Stimulated activated naive CD8-positive, alpha-beta T cell treated with anti-CD3 and anti-CD28 coated beads, Interleukin-15, amount 100 ng/mL, for 72 hours (primary cell): Measurements from ENCODE around the gene SESN1.

Experiments used
- ATAC-seq: fragments of 150-1000 bp; cut with Tn5 transposase; 2 replicates; pipeline ENCODE4 v1.10.0; 2021; ENCODE audit warnings: mild to moderate bottlenecking, moderate library complexity
- DNase-seq, 2 donors: peaks; one replicate each; pipeline ENCODE4 v3.0.0; 2021 to 2022
- H3K27ac Mint-ChIP-seq, 2 donors: one replicate each; pipeline ENCODE4 v1.8.0; 2022; ENCODE audit warnings: mild to moderate bottlenecking in 2 of 2, mixed read lengths in 2 of 2, moderate library complexity in 2 of 2
- H3K27me3 Mint-ChIP-seq: one replicate; pipeline ENCODE4 v1.8.0; 2022; ENCODE audit warnings: mixed read lengths
- H3K4me1 Mint-ChIP-seq: one replicate; pipeline ENCODE4 v1.8.0; 2022; ENCODE audit warnings: mild to moderate bottlenecking, mixed read lengths
- H3K4me3 Mint-ChIP-seq, 2 donors: one replicate each; pipeline ENCODE4 v1.8.0; 2022; ENCODE audit warnings: mild to moderate bottlenecking in 2 of 2, mixed read lengths in 2 of 2, moderate library complexity in 1 of 2
- H3K9me3 Mint-ChIP-seq, 2 donors: one replicate each; pipeline ENCODE4 v1.8.0; 2022; ENCODE audit warnings: mixed read lengths in 2 of 2

SESN1 gene

DNA sequence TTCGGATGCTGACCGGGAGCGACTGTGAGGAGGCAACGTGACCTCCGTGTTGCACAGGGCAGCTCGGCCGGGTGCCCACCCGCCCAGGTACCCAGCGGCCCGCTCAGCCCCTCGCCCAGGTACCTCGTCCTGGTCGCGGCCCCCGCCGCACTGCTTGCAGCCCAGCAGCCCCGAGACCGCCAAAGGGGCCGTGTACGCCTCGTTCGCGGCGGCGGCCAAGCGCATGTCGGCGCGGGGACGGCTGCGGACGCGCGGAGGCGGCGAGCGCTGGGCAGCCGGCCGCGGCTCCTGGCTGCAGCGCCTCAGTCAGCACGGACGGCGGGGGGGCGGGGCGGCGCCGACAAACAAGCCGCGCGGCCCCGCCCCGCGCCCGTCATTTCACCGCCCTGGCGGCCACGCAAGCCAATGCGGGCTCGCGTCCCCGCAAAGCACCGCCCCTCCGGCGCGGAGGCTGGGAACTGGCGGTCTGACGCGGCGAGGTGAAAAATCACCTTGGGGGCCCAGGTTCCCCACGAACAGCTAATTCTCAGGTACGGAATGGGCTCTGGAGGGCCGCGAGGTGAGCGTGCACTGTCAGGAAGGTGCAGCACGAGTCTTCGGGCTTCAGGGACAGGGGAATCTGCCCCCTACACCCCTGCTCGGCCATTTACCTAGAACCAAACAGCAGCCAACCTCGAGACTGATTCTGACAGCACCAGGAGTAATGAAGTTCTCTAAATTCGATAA, 85.2 kb downstream of the SESN1 start:
- Mint-ChIP-seq H3K27me3 (no peaks in the 10 kb centered on the region), H3K27ac (peak overlapping the region; percentile 97 to 98), H3K9me3 (no peaks in the 10 kb centered on the region), H3K4me1 (peaks cover 68% of the 10 kb centered on the region), H3K4me3 (peak overlapping the region; percentile 92 to 96)
- ATAC-seq (peak; percentile 93), DNase-seq (peak; percentile 85 to 86)

DNA sequence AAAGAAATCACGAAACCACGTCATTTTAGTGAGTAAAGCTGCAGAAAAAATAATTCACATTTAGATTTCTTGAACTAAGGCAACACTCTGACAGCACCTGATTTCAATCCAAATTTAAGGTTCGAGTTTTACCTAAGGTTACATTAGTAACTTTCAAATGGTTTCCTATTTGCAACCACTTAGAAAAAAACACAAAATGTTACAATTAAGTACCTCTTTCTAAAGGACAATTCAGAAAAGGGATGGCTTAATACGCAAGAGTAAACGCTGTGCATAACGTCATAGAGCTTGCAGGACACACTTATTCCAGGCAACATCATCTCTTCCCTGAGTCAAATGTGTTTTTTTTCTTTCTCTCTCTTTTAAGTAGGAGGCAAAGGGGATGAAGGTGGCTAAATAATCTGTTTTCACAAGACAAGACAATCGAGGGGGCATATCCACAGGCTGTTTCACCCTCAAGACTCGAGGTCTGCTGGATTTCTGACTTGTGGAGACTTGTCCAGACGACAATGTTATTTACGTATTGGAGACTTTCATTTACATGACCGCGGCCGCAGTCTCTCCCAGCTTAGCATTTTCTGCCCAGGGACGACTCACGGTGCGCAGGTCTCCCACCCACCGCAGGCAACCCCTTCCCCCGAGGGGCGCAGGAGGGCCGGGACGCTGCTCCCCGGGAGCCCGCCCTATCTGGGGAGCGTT, 86.0 kb downstream of the SESN1 start:
- H3K27ac Mint-ChIP-seq, result peak overlapping the region; percentile 82 to 92
- no peaks in the 10 kb centered on the region for H3K9me3 Mint-ChIP-seq
- ATAC-seq, result peak; percentile 48

GRCh38 chr6:109008054-109008453, 86.6 kb downstream of the SESN1 start:
- H3K4me1 Mint-ChIP-seq, result peaks cover 55% of the 10 kb centered on the region
- ATAC-seq (no peak), DNase-seq (no peak)
- H3K9me3 Mint-ChIP-seq, result no peaks in the 10 kb centered on the region
- peak overlapping the region in 1 of 2 donors; percentile 92 for H3K27ac Mint-ChIP-seq
- H3K4me3 Mint-ChIP-seq, result peak overlapping the region; percentile 92 to 96
- no peaks in the 10 kb centered on the region for H3K27me3 Mint-ChIP-seq

More for the DNA sequence above, 86.0 kb downstream of the SESN1 start:
- Mint-ChIP-seq H3K4me3 (peak overlapping the region; percentile 92 to 96), H3K4me1 (peaks cover 62% of the 10 kb centered on the region), H3K27me3 (no peaks in the 10 kb centered on the region)
- DNase-seq, result peak; percentile 30 to 50

- peak overlapping the region; percentile 92 to 96 for H3K4me3 Mint-ChIP-seq
- no peaks in the 10 kb centered on the region for H3K9me3 Mint-ChIP-seq
- no peak for ATAC-seq
- DNase-seq, result no peak
- peaks cover 50% of the 10 kb centered on the region for H3K4me1 Mint-ChIP-seq
- H3K27ac Mint-ChIP-seq, result no peak overlapping the region
- no peaks in the 10 kb centered on the region for H3K27me3 Mint-ChIP-seq
Observed at GRCh38 chr6:109007521-109007920, 87.1 kb downstream of the SESN1 start.

- H3K27ac Mint-ChIP-seq, result no peak overlapping the region
- peak overlapping the region in 1 of 2 donors; percentile 22 for H3K4me3 Mint-ChIP-seq
- no peak for ATAC-seq
Observed at GRCh38 chr6:109006818-109007217, 87.8 kb downstream of the SESN1 start.

GRCh38 chr6:109002882-109003281, 91.8 kb downstream of the SESN1 start:
- Mint-ChIP-seq H3K4me1 (peaks cover 30% of the 10 kb centered on the region), H3K27ac (no peak overlapping the region), H3K9me3 (no peaks in the 10 kb centered on the region), H3K4me3 (no peak overlapping the region), H3K27me3 (no peaks in the 10 kb centered on the region)
- DNase-seq (no peak), ATAC-seq (no peak)

More at GRCh38 chr6:109006818-109007217, 87.8 kb downstream of the SESN1 start:
- H3K4me1 Mint-ChIP-seq, result peaks cover 47% of the 10 kb centered on the region
- no peaks in the 10 kb centered on the region for H3K27me3 Mint-ChIP-seq
- no peak for DNase-seq
- no peaks in the 10 kb centered on the region for H3K9me3 Mint-ChIP-seq

DNA sequence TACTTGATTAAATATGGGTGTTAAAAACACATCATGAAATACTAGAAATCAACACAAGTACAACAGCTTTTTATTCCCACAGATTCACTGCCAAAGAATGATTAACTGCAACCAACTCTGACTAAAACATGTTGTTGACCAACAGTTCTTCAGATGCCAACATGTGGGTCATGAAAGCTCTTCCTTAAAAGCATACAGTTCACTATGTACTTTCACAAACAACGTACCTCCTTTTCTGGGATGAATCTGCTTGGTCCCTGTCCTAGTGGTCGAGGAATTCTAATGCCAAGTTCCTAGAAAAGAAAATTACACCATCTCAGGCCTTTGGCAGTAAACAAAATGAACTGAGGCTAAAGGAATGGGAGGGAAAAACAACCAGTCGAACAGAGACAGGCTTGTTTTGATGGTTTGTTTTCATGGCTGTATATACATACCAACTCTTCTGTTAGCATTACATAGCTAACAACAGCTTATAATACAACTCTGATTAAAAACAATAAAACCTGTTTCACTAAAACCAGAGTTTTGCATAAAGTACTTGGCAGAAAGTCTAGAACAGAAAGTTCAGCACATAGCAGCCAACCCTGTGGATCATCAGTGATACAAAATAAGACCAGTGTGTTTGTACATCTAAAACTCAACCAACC, 92.5 kb downstream of the SESN1 start:
- H3K4me1 Mint-ChIP-seq, result peaks cover 22% of the 10 kb centered on the region
- DNase-seq (no peak), ATAC-seq (no peak)
- H3K9me3 Mint-ChIP-seq, result no peaks in the 10 kb centered on the region
- no peak overlapping the region for H3K4me3 Mint-ChIP-seq
- H3K27me3 Mint-ChIP-seq, result no peaks in the 10 kb centered on the region
- H3K27ac Mint-ChIP-seq, result no peak overlapping the region

DNA sequence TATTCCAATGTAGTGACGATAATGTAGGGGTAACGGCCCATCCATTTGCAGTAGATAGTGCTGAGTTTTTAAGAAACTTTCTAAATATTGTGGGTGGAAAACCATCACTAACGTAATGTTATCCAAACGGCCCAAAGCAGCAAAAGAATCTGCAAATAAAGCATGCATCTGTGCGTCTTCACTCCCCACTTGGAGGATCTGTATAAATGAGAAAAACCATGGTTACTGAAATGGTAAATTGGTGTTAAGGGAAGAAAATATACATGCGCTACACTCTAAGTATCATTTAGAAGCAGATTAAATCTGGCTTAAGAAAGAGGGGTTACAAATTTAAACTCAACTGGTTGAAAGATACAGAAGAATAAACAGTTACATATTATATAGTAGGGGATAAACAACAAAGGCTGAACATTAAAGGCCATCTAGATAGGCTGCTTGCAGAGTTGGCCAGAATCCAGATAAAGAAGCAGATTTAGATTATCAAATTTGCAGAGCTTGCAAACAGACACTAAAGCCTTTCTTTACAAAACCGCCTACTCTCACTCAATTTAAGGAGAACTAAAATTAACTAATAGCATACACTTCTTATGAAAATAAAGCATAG, 93.3 kb downstream of the SESN1 start:
- H3K27ac Mint-ChIP-seq, result no peak overlapping the region
- no peaks in the 10 kb centered on the region for H3K9me3 Mint-ChIP-seq
- ATAC-seq, result no peak
- peaks cover 15% of the 10 kb centered on the region for H3K4me1 Mint-ChIP-seq
- H3K4me3 Mint-ChIP-seq, result no peak overlapping the region
- H3K27me3 Mint-ChIP-seq, result no peaks in the 10 kb centered on the region
- no peak for DNase-seq

GRCh38 chr6:109000289-109000688, 94.4 kb downstream of the SESN1 start:
- H3K9me3 Mint-ChIP-seq, result no peaks in the 10 kb centered on the region
- ATAC-seq (no peak), DNase-seq (no peak)
- H3K4me1 Mint-ChIP-seq, result peaks cover 9% of the 10 kb centered on the region
- H3K4me3 Mint-ChIP-seq, result no peak overlapping the region
- no peaks in the 10 kb centered on the region for H3K27me3 Mint-ChIP-seq
- H3K27ac Mint-ChIP-seq, result no peak overlapping the region

- H3K27ac Mint-ChIP-seq, result no peak overlapping the region
- ATAC-seq (no peak), DNase-seq (no peak)
- H3K9me3 Mint-ChIP-seq, result no peaks in the 10 kb centered on the region
- H3K4me1 Mint-ChIP-seq, result peaks cover 2% of the 10 kb centered on the region
- H3K4me3 Mint-ChIP-seq, result no peak overlapping the region
- no peaks in the 10 kb centered on the region for H3K27me3 Mint-ChIP-seq
Observed at GRCh38 chr6:108999428-108999827, 95.2 kb downstream of the SESN1 start.

DNA sequence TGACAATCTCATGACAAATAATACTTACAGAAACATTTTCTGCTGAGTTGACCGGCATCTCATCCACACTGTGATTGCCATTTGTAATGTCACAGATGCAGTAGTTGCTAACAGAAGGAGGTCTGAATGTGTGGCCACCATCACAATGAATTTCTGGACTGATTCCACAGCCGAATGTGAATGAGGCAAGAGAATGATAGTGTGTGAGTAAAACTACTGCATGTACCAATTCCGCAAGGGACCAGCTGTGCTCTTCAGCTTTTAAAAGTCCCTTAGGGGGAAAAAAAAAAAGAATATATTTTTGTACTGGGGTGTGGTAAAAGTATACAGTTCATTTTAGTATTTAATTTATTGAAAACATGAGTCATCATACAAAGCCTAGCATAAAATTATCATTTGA, 96.2 kb downstream of the SESN1 start:
- no peak overlapping the region for H3K27ac Mint-ChIP-seq
- H3K9me3 Mint-ChIP-seq, result no peaks in the 10 kb centered on the region
- H3K4me1 Mint-ChIP-seq, result no peaks in the 10 kb centered on the region
- no peaks in the 10 kb centered on the region for H3K27me3 Mint-ChIP-seq
- ATAC-seq, result no peak
- DNase-seq, result no peak
- H3K4me3 Mint-ChIP-seq, result no peak overlapping the region

GRCh38 chr6:108996208-108996607, 98.4 kb downstream of the SESN1 start:
- no peaks in the 10 kb centered on the region for H3K9me3 Mint-ChIP-seq

GRCh38 chr6:108995296-108995695, 99.3 kb downstream of the SESN1 start:
- DNase-seq, result no peak
- Mint-ChIP-seq H3K27ac (no peak overlapping the region), H3K27me3 (no peaks in the 10 kb centered on the region), H3K4me3 (no peak overlapping the region), H3K4me1 (no peaks in the 10 kb centered on the region), H3K9me3 (no peaks in the 10 kb centered on the region)
- no peak for ATAC-seq

More at GRCh38 chr6:108996208-108996607, 98.4 kb downstream of the SESN1 start:
- DNase-seq (no peak), ATAC-seq (no peak)
- no peaks in the 10 kb centered on the region for H3K27me3 Mint-ChIP-seq
- no peaks in the 10 kb centered on the region for H3K4me1 Mint-ChIP-seq
- no peak overlapping the region for H3K4me3 Mint-ChIP-seq
- H3K27ac Mint-ChIP-seq, result no peak overlapping the region

DNA sequence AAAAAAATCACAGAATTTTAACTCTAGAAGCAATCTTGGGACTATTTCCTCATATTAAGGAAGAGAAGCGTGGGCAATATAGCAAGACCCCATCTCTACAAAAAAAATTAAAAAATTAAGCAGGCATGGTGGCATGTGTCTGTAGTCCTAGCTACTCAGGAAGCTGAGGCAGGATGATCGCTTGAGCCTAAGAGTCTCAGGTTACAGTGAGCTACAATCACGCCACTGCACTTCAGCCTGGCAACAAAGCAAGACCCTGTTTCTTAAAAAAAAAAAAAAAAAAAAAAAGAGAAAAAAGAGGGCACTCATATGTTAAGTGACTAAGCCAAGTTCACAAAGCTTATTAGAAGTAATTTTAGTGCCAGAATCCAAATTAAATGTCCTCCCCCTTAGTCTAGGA, 100.8 kb downstream of the SESN1 start:
- no peaks in the 10 kb centered on the region for H3K4me1 Mint-ChIP-seq
- ATAC-seq, result no peak
- H3K27me3 Mint-ChIP-seq, result no peaks in the 10 kb centered on the region
- H3K4me3 Mint-ChIP-seq, result no peak overlapping the region
- no peak for DNase-seq
- no peak overlapping the region for H3K27ac Mint-ChIP-seq
- no peaks in the 10 kb centered on the region for H3K9me3 Mint-ChIP-seq

- Mint-ChIP-seq H3K9me3 (no peaks in the 10 kb centered on the region), H3K27me3 (no peaks in the 10 kb centered on the region), H3K4me3 (no peak overlapping the region), H3K4me1 (no peaks in the 10 kb centered on the region), H3K27ac (no peak overlapping the region)
- DNase-seq (no peak), ATAC-seq (no peak)
Observed at GRCh38 chr6:108989700-108990099, 104.9 kb downstream of the SESN1 start.

DNA sequence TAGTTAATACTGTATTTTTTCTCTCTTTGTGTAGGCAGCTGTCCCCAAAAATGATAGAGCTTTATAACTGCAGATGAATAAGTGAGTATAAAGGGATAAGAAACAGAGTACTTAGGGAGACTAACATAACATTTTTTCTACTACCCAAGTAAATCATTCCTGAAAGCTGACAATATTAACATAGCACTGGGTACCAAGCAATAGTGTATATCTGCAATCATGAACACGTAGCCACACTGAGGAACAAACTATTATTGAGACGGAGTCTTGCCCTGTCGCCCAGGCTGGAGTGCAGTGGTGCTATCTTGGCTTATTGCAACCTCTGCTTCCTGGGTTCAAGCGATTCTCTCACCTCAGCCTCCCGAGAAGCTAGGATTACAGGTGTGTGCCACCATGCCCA, 105.9 kb downstream of the SESN1 start:
- no peak overlapping the region for H3K4me3 Mint-ChIP-seq
- H3K27me3 Mint-ChIP-seq, result no peaks in the 10 kb centered on the region
- DNase-seq (no peak), ATAC-seq (no peak)
- no peaks in the 10 kb centered on the region for H3K4me1 Mint-ChIP-seq
- no peaks in the 10 kb centered on the region for H3K9me3 Mint-ChIP-seq
- no peak overlapping the region for H3K27ac Mint-ChIP-seq
